GM19467 (cell line): ENCODE data around the gene TRABD.

ENCODE experiments used
- ATAC-seq: cut with Tn5 transposase; IDR thresholded peaks from one replicate; pipeline ENCODE4 v1.9.1; 2021; ENCODE audit warnings: mild to moderate bottlenecking, moderate library complexity; ENCODE audit not compliant: unreplicated experiment

Gene TRABD

DNA sequence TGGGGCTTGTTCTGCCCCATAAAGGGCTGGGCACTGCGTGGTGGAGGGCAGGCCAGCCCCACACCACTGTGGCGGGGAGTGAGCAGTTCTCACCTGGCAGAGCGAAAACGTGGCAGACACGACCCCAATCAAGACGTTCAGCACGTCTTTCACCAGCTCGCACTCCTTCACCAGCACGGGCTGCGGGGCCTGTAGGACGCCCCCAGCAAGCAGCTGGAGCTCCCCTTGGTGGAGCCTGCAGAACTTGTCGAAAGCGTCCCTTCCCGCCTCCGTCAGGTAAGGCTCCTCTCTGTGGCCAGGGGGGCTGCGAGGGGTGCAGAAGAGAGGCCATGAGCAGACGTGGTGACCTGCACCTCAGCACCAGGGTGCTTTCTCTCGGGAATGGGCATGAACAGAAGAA lies 47.5 kb downstream of the TRABD start:
- no peak for ATAC-seq

DNA sequence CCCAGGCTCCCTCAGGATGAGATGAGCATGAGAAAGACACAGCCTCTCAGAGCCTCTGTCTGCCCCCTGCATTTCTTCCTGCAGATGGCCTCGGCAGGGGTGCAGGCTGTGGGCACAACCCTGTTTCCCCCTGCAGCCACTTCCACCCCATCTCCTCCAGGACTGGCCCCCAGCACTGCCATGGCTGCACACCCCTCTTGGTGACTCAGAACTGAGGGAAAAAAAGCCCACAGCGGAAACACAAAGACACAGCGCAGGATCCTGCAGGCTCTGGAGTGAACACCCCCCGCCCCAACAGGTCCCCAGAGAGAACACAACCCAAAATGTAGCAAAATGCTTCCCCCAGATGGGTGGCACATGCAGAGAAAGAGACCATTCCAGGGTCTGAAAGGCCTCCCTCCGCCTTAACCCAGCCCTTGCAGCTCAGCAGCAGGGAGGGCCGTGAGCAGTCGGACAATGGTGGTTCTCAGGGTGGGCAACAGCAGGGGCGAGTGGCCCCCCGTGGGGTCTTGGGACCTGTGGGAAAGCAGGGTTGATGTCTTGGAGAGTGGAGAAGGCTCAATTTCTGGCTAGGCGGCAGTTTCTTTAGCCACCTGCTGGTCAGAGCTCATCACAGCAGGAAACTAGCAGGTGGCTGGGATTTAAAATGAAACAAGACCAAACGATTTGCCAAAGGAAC lies 51.2 kb downstream of the TRABD start:
- ATAC-seq: no peak

DNA sequence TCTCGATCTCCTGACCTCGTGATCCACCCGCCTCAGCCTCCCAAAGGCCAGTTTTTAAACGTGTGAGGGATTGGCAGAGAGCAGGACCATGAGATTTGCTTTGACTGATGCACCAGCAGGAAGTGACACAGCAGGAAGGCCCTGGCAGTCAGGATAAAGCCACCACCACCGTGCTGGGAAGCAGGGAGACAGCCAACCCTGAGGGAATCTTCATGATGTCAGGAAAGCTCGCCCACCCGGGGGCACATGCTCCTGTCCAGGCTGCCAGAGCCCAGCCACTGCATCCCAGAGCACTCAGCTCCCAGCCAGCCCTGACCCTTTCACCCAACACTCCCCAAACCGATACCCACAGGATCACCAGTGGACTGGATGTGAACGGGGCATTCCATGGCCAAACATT lies 53.0 kb downstream of the TRABD start:
- ATAC-seq: no peak

DNA sequence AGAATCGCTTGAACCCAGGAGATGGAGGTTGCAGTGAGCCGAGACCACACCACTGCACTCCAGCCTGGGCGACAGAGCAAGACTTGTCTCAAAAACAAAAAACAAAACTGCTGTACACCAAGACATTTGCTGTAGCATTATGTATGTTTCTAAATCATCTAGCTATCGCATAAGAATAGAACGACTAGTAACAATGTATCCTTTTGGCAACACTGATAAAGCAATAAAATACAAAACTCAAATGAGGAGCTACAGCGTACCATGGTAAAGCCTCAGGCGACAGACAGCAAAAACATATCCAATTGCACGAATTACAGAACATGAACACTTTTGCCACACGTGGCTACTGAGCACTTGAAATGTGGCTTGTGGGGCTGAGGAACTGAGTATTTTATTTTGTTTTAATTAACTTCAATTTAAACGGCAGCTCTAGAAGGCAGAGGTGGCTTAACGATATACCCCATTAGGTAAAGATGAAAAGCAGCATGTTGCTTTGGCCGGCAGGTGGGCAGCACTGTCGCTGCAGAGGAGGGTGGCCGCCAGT lies 56.8 kb downstream of the TRABD start:
- no peak for ATAC-seq

DNA sequence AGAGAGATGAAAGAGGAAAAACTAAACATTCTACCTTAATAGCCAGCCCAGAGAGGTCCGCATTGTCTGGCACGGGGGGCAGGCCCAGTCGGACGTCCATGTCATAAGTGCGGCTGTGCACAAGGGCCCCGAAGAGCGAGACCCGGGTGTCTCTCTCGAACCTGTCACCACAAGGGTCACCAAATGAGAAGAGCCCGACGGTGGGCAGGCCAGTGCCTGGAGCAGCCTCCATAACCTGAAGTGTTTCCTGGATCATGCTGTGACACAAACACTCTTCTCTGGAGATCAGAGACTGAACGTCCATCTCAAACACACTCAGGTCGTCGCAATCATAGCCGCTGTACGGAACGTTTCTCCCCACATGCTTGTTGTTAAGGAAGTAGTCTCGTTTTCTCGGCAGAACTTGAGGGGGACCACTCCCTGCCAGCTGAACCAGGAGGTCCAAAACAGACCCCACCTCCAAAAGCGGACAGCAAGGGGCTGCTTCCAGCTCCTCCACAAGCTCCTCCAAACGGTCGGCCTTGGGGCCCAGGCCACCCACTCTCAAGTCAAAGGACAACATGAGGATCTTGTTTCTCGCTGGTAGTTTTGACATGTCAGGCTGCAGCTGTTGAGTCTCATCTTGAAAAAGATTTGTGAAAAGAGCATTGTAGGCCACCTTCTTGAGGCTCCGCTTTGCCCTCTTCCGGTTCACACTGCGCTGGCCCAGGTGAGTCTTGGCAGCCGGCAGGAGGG lies 58.1 kb downstream of the TRABD start:
- ATAC-seq: no peak

DNA sequence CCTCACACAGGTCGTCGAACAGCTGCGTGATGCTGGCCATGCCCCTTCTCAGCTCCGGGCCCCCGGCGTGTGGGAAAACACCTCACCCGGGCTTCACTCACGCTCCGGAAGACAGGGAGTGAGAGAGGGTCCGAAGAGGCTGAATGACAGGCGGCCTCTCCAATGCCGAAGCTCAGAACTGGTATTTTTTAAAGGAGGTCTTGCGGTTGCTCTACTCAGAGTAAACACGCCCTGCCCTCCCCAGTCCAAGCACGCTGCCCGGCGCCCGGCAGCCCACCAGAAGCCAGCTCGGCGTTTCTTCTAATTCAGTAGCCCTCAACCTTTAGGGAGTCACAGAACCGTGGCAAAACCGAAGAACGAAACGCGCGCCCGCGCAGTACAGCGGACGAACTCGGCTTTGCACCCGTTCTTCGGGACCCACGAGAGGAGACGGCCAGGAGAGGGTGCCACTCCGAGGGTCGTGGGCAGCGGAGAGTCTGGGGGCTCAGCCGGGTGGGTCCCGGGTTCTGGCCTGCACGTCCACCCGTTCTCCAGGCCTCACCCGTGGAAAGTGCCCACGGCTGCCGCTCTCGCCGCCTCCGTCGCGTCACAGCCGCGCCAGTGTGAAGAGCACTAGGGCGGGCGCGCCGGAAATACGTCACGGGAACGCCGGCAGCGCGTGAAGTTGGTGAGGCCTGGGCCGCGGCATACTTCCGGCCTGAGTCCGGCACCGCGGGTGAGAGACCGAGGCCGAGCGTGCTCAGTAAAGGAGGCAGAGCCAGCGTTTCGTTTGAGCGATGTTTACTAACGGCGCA lies 58.9 kb downstream of the TRABD start, which contains the start of gene TUBGCP6:
TSS of gene TUBGCP6 (minus strand) at position 604 of the 794 bp plus-strand sequence. CDS start at position 40, 564 bp downstream.
- peak; percentile 58 for ATAC-seq

DNA sequence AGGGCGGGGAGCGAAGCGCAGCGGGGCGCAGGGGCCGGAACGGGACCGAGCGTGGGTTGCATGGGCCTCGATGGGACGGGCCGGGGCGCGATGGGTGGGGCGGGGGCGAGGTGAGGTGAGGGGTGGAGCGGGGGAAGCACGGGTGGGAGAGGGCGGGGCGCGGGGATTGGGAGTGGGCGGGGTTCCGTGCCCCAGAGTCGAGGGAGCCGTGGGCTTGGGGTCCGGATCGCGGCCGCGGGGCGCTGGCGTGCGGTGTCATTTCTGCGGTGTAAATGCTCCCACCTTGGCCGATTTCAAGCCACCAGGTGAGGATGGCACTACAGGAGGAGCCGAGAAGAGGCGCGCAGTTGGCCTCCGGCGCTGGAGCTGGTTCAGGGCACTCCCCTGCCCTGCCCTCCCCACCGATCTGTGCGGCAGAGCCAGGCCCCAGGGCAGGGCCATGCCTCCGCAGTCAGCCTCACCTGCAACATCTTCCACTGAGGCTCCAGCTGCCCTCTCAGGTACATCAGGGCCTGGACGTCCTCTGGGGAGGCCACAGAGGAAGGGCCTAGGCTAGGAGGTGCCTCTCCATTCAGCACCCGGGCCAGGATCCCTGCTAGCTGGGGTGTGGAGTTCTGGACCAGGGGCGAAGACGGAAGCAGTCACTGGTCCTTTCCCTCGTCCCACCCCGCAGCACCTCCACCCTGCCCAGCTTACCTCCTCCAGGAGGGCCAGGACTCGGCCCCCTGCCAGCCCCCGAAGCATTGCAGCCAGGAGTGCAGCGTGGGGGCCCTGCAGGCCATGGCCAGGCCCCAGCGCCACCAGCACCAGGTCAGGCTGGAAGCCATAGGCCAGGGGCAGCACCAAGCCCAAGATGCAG lies 59.7 kb downstream of the TRABD start:
- ATAC-seq: no peak

DNA sequence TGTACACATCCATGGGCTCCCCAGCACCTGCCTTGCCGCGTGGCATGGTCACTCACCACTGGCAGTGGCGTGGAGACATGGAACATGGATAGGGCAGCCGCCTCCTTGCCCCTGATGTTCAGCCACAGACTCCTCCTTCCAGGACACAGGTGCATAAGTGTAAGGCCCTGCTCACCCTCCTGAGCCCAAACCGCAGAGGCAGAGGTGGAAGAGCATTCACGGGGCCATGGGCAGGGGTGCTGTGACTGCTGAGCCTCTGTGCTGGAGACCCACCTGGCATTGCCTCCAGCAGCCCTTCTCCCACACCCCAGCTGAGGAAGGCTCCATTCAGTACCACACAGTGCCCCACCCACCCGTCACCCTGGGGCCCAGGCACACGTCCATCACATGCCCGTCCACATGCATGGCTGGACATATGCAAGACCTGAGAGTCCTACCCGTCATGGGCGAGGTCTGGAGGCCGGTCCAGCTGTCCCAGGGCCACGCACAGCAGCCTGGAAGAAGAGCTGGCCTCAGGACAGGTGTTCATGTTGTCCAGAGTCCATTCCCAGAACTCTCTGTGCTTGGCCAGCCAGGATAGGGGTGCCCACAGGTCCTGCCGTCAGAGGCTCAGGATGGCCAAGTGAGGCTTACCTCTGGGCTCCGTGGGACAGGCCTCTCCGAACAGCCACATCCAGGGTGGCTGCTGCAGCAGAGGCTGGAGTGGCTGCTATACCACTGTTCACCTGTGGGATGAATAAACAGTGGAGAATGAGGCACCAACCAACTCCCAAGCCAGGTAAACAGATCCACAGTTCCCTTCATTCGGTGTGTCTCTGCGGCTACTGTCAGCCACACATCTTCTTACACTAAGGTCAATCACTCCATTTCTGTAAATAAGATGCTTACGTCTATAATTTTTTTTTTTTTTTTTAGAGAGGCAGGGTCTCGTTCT lies 60.8 kb downstream of the TRABD start:
- no peak for ATAC-seq

DNA sequence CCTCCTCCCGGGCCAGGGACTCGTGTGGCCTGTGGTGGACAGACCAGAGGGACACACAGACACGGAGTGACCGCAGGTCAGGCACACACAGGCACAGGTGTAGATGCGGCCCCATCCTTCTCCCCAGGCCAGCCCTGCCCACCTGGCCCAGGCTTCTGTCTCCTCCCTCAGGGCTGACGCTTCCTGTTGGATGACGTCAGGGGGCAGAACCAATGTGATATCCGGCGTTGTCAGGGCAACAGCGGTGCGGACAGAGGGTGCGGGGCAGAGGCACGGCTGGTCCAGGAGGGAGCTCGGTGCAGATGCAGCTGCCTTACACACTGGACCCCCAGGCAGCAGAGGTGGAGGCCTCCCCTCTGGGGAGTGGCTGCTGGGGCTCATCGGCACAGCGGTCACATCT lies 62.0 kb downstream of the TRABD start:
- ATAC-seq: no peak

DNA sequence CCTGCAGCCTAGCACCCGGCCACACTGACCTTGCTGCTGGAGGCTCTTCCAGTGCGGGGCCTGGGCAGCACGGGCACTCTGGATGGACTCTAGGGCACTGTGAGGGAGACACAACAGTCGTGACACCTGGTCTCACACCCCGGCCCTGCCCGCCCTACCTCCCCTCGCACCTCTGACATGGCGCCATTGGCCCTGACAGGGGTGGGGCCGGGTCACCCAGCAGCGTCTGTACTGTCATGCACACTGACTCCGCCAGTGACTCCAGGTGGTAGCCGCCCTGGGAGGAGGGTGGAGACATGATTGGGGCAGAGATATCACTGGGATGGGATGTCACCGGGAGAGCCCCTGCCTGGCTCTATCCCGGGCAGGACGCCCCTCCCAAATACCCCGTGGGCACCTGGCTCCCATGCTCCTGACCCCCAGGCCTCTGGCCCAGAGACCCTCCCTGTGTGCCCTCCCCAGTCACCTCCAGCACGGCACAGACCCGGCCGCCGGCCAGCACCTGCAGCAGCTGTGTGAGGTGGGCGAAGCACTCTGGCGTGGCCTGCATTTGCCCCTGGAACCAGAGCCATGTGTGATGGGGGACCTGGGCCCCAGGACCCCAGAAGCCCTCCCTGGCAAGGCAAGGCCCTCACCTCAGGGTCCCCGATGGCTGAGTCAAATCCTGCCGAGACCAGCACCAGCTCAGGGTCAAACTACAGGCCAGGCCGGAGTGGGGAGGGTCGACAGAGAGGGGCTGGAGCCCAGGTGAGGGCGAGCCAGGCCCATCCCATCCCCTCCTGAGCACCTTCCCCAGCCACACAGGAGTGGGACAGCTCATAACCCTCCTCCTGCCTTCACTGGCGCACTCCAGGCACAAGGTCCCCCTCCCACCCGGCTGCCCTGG lies 62.7 kb downstream of the TRABD start:
- ATAC-seq: no peak
